Uterus (tissue), 4 donors: ENCODE measurements around the gene ACSL4. TPM values are rescaled to one million over a fixed set of nuclear protein-coding genes. Genes with fewer than 3 reads are reported as not detected.
"Not testable (repeated sequence)": the region's sequence is repeated elsewhere in the genome, so short reads cannot be mapped to it uniquely, and the experiment has no call there.

Experiments
- DNase-seq, 2 donors: peaks; one replicate each; pipeline ENCODE4 v3.0.0-alpha.2; 2019 to 2020
- H3K27ac ChIP-seq, 2 donors: fragments of 200-600 bp; sonication (generic); 1 replicate in 1 of 2; 2 replicates in 1 of 2; pipeline ENCODE4 v1.5.1; 2016 to 2018
- H3K27me3 ChIP-seq, 2 donors: fragments of 200-600 bp; sonication (generic); one replicate each; pipeline ENCODE4 v1.5.1; 2018 to 2019; ENCODE audit warnings: control low read depth in 1 of 2
- H3K36me3 ChIP-seq, 2 donors: fragments of 200-600 bp; sonication (generic); one replicate each; pipeline ENCODE4 v1.5.1; 2019; ENCODE audit warnings: control low read depth in 1 of 2
- H3K4me1 ChIP-seq, 2 donors: fragments of 200-600 bp; sonication (generic); one replicate each; pipeline ENCODE4 v1.5.1; 2018 to 2019; ENCODE audit warnings: control low read depth in 1 of 2
- H3K4me3 ChIP-seq, 2 donors: fragments of 200-600 bp; sonication (generic); 1 replicate in 1 of 2; 2 replicates in 1 of 2; pipeline ENCODE4 v1.5.1; 2018 to 2019; ENCODE audit warnings: mild to moderate bottlenecking in 1 of 2
- H3K9me3 ChIP-seq, 2 donors: fragments of 200-600 bp; sonication (generic); one replicate each; pipeline ENCODE4 v1.5.1; 2019; ENCODE audit warnings: control low read depth in 1 of 2
- POLR2A ChIP-seq, 2 donors: fragments of 450-650 bp; IDR thresholded peaks; one replicate each; pipeline ENCODE4 v1.6.1; 2016; ENCODE audit warnings: antibody characterized with exemption in 2 of 2, mild to moderate bottlenecking in 1 of 2, moderate library complexity in 1 of 2
- intact Hi-C: fragments of 100-400 bp; cut with DNase I; formaldehyde crosslinking; loops from one replicate; pipeline ENCODE4 v1.15.1; 2023; ENCODE audit warnings: low total_unique reads
- total RNA-seq, 4 donors: library from RNA; depleted of rRNA in 3 of 4; stranded (reverse); fragments of >200 nt in 3 of 4; gene quantifications; one replicate each; pipeline versions ENCODE4 v1.1.0 to v1.2.4, GENCODE V29; 2014 to 2023
- TF ChIP-seq, protein P1 (sequence below), 4 experiments: fragments of 200-600 bp in 2 of 4; fragments of 450-650 bp in 2 of 4; sonication (generic) in 2 of 4; IDR thresholded peaks; one replicate each; pipeline ENCODE4 v1.5.1; 2016 to 2019; ENCODE audit warnings: antibody characterized with exemption in 4 of 4, mild to moderate bottlenecking in 2 of 4, moderate library complexity in 1 of 4
- donor health status: DM: yes; HTN: yes; CAD: no.

The ACSL4 gene
- total RNA-seq, 4 donors from 2014 or later: 8.5 to 55.6 (median 42.8) TPM

DNA sequence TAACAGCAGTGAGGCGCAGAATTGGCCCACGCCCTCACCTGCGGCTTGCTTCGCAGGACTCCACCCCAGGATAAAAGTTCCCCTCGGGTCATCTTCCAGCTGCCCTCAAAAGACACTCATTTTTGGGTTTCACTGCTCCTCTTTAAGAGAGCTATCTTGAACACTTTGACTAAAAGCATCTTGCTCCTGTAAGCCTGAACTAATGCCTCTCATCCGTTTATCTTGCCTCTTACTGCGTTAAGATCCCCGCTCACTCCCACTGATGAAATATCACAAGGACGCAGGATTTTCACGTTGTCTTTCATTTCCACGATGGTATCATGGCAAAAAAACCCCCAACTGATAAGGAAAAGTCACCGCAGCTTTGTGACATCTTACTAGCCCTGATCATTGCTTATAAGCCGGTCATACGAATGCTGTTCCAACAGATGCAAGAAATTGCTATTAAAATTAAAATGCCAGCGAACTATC lies 591 bp upstream of the ACSL4 start:
- no peaks in the 10 kb centered on the region for H3K9me3 ChIP-seq
- peak overlapping the region; percentile 66 to 71 for H3K4me3 ChIP-seq
- TF ChIP-seq, protein P1, sequence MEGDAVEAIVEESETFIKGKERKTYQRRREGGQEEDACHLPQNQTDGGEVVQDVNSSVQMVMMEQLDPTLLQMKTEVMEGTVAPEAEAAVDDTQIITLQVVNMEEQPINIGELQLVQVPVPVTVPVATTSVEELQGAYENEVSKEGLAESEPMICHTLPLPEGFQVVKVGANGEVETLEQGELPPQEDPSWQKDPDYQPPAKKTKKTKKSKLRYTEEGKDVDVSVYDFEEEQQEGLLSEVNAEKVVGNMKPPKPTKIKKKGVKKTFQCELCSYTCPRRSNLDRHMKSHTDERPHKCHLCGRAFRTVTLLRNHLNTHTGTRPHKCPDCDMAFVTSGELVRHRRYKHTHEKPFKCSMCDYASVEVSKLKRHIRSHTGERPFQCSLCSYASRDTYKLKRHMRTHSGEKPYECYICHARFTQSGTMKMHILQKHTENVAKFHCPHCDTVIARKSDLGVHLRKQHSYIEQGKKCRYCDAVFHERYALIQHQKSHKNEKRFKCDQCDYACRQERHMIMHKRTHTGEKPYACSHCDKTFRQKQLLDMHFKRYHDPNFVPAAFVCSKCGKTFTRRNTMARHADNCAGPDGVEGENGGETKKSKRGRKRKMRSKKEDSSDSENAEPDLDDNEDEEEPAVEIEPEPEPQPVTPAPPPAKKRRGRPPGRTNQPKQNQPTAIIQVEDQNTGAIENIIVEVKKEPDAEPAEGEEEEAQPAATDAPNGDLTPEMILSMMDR (IDR thresholded peaks at IDR 0.05): no peak
- no peak for TF ChIP-seq POLR2A (IDR thresholded peaks at IDR 0.05)
- peak overlapping the region; percentile 81 to 83 for H3K27ac ChIP-seq
- DNase-seq: no peak
- intact Hi-C loops: no loop called here
- H3K36me3 ChIP-seq: no peaks in the 10 kb centered on the region
- no peaks in the 10 kb centered on the region for H3K4me1 ChIP-seq
- H3K27me3 ChIP-seq: no peaks in the 10 kb centered on the region

GRCh38 chrX:109732017-109732801 lies 848 bp downstream of the ACSL4 start:
- Histone ChIP-seq H3K27me3 (no peaks in the 10 kb centered on the region), H3K27ac (peak overlapping the region; percentile 83 to 89), H3K4me3 (peak overlapping the region; percentile 66 to 71), H3K9me3 (no peaks in the 10 kb centered on the region), H3K4me1 (no peaks in the 10 kb centered on the region), H3K36me3 (no peaks in the 10 kb centered on the region)
- intact Hi-C loops: no loop called here
- TF ChIP-seq, protein P1 (IDR thresholded peaks at IDR 0.05): no peak
- TF ChIP-seq POLR2A (IDR thresholded peaks at IDR 0.05): no peak
- DNase-seq: no peak

DNA sequence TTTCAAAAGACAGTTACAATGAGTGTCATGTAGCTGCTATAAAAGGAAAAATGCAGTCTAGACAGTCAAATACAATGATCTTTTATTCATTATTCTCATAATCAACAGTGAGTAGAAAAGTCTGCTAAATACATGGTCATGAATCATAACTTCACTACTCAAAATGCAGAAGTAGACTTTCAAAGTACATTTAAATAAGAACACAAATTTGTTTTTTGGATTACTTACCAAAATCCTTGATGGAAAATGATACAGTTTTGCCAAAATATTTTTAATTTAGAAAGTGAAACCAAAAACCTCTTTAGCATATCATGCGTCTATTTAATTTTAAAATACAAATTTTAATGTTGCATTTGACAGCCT lies 4.9 kb downstream of the ACSL4 start:
- Histone ChIP-seq H3K4me3 (no peak overlapping the region), H3K36me3 (no peaks in the 10 kb centered on the region), H3K27ac (peak overlapping the region in 1 of 2 donors; percentile 62), H3K4me1 (no peaks in the 10 kb centered on the region), H3K9me3 (no peaks in the 10 kb centered on the region), H3K27me3 (no peaks in the 10 kb centered on the region)
- no peak for DNase-seq
- no peak for TF ChIP-seq POLR2A (IDR thresholded peaks at IDR 0.05)
- TF ChIP-seq, protein P1 (IDR thresholded peaks at IDR 0.05): no peak
- intact Hi-C loops: no loop called here

DNA sequence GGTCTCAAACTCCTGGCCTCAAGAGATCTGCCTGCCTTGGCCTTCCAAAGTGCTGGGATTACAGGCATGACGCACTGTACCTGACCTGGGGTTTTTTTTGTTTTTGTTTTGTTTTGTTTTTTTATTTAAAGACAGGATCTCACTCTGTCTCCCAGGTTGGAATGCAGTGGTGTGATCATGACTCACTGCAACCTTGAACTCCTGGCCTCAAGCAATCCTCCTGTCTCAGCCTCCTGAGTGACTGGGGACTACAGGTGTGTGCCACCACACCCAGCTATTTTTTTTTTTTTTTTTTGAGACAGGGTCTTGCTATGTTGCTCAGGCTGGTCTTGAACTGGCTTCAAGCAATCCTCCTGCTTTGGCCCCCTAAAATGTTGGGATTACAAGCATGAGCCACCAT lies 8.1 kb downstream of the ACSL4 start:
- H3K4me1 ChIP-seq, H3K9me3 ChIP-seq, H3K4me3 ChIP-seq, H3K36me3 ChIP-seq, H3K27me3 ChIP-seq, intact Hi-C loops, H3K27ac ChIP-seq, DNase-seq: not testable (repeated sequence)

DNA sequence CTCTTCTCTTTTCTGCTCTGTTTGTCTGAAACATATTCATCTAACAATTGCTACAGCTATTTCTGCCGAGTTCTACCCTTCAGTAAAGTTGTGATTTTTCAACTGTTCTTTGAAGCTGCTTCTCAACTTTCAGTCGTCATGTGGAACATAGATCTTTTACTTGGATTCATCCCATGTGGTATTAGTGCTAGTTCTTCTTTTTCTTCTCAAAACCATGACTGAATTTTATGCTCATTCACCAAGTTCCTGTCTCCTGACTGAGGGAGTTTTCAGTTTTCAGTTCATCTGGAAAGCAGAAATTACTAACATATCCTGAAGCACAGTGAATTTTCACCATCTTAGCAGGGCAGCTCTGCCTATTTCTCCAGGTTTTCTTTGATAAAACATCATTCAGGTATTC lies 12.1 kb downstream of the ACSL4 start:
- no peak for TF ChIP-seq POLR2A (IDR thresholded peaks at IDR 0.05)
- TF ChIP-seq, protein P1 (IDR thresholded peaks at IDR 0.05): no peak
- Histone ChIP-seq H3K9me3 (no peaks in the 10 kb centered on the region), H3K27ac (no peak overlapping the region), H3K4me1 (no peaks in the 10 kb centered on the region), H3K4me3 (no peak overlapping the region), H3K36me3 (no peaks in the 10 kb centered on the region), H3K27me3 (peaks cover 0 to 9% of the 10 kb centered on the region in 2 donors)
- intact Hi-C loops: no loop called here
- DNase-seq: no peak
